Activated naive CD4-positive, alpha-beta T cell (primary cell): ENCODE measurements around the gene RPS21.
"Not testable (repeated sequence)": the region's sequence is repeated elsewhere in the genome, so short reads cannot be mapped to it uniquely, and the experiment has no call there.

ENCODE experiments used
- DNase-seq, 4 experiments: peaks; one replicate each; lab custom pipeline; 2025; lab: John Stamatoyannopoulos, UW

RPS21 gene

DNA sequence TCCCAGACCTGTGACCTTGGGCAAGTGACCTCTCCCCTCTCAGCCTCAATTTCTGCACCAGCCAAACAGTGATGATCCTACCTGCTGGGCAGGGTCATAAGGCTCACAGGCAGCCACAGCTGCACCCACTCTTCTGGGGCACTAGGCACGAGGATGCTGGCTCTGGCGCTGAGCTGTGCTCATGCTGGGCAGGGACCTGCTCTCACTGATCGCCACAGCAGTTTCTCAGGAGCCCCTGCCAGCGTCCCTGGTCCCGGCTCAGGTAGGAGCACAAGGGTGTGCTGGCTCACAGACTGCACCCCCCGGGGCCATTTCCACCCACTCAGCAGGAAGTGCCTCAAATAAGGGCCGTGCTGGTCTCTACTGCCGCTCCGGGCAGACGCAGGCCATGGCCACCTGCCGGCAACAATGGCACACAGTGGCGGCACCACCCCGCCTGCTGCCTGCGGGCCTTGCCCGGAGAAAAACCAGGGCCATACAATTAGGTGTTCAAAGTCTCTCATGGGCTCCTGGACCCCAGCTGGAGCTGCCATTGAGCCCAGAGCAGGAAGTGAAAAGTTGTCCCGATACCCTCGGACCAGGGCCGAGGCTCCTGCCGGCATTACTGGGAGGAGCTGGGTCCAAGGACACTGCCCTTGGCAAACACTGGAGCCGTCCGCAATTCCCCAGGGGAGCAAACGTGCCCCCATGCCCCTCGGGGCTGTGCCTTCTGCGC is 24.7 kb downstream of the RPS21 start:
- no peak for DNase-seq

DNA sequence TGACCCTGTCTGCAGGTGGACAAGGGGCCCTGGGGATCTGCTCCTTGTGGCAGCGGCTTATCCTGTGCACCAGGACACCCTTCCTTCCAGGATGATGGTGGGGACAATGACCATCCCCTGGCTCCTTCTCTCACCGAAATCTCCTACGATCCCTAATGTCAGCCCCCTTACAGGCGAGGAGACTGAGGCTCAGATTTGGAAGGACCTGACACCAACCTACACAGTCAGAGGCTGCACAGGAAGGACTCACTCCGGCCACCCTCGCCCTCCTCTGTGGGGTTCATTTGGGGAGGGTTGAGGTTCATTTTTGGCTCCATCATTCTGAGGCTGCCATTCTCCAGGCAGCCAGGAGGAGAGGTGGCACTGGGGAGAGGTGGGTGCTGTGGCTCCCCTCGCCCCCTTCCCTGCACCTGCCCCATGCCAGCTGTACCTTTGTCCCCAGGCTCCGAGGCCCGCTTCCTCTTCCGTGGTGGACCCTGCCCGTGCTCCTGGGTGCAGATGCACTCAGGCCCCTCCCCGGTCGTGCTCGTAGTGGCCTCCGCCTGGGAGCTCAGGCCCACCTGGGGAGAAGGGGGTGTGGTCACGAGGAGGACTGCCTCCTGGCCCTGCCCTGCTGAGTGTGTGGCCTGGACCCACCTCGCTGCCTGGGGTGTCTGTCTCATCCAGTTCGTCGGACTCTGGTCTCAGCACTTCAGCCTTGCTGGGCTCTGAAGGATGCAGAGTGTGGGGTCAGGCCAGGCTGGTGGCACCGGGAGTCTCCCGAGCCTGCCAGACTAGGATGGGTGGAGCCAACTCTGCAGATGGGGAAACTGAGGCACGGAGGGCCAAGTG is 25.5 kb downstream of the RPS21 start:
- no peak for DNase-seq

DNA sequence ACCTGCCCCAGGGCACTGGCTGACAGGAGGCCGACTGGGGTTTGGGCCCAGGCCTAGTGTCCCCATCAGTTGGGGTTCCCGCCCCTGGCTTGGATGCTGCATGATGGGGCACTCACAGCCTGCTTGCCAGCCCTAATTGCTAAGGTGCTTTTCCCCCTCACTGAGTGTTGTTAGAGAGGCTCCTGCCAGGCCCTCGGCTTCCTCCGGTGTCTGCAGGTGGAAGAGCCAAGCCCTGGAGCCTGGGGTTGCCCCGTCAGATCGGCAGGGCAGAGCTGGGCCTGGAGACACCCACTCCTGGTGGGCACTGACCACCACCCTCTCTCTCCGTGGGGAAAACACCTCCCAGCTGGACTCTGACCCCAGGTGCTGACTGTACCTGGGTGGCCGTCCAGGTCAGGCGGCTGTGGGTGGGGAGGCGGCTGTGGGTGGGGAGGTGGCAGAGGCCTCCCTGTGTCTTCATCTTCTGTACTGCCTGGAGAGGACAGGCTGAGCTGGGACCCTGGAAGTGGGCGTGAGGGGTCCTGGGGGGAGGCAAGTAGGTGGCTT is 26.2 kb downstream of the RPS21 start:
- no peak for DNase-seq

DNA sequence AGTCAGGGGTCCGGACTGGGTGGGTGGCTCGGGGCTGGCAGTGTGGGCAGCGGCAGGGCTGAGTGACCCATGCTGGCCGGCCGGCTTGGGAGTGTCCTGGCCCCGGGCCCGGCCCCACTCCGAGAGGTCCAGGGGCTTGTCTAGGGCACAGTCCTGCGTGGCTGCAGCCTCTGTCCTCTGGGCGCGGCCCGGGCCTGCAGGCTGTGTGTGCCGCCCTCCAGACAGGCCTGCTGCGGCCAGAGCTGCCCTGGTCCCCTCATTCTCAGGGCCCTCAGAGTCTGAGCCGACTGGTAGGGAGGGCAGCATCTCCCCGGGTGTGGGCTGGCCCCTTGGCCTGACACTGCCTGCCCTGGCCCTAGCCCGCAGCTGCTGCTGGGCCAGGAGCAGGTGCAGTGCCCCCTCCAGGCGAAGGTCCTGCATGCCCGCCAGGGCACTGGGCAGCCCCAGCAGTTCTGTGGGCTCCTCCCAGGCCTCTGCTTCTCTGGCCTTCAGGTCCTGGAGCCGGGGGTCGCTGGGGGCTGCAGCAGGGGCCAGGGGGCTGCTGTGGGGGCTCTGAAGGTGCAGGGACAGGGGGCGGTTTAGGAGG is 27.1 kb downstream of the RPS21 start:
- DNase-seq: no peak

DNA sequence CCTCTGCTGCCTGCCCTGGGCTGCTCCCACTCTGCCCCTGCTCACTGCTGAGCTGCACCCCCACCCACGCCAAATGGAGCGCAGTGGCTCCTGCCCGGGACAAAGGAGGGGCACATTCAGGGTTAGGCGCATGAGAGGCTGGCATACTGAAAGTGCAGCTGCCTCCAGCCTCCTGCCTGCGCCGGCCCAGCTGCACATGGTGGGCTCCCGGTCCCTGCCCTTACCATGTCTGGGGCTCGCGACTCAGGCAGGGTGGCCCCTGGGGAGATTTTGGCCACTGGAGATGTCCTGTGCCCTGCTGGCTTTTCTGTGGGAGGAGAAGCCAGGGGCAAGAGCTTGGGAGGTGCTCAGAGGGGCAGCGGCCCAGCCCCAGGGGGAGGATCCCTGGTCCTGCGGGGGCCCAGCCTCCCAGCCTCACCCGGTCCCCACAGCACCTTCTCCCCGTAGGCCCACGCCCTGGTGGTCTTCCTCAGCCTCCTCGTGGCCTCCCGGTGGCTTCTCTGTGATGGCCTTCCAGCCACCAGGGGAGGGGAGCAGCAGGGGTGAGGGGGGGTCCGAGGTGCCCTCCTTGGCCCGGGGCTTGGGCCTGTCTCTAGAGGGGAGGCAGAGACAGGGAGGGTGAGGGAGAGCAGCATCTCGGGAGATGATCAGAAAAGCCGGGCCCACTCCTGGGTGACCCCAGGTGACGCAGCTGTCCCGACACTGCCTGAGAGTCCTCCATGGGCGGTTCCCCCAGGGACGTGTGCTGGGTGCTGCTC is 28.6 kb downstream of the RPS21 start:
- DNase-seq: no peak

DNA sequence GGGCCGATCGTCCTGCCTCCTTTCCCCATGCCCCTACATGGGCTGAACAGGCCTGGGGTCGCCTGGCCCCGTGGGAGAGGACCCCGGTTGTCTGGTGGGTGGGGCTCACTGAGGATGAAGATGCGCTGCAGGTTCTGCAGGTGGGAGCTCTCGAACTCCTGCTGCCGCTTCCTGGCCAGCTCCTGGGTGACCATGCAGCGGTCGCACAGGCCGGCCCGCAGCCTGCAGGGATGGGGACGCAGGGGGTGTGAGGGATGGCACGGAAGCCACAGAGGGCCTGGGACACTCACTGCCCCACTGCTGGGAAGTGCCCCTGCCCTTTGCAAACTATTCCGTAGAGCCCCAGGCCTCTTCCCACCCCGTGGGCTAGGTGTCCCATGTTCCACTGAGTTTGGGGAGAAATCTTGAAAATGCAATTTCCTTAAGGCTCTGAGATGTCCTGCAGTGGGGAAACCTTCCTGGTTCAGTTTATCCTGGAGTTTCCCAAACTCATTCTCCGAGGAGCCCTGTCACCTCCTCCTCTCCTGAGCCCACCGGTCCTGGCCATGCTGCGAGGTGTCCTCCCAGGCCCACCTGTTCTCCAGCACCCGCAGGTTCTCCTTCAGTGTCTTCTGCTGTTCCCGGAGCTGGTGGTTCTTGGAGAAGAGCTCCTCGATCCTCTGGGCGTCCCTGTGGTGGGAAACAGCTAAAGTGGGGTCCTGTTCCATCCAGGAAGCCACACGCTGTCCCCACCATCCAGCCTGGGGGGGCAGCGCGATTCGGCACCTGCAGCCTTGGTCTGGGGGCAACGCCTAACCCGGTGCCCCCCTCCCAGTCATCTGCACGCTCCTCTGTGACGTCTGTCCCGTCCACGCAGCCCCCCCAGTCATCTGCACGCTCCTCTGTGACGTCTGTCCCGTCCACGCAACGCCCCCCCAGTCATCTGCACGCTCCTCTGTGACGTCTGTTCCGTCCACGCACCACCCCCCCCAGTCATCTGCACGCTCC is 30.0 kb downstream of the RPS21 start:
- DNase-seq: no peak

DNA sequence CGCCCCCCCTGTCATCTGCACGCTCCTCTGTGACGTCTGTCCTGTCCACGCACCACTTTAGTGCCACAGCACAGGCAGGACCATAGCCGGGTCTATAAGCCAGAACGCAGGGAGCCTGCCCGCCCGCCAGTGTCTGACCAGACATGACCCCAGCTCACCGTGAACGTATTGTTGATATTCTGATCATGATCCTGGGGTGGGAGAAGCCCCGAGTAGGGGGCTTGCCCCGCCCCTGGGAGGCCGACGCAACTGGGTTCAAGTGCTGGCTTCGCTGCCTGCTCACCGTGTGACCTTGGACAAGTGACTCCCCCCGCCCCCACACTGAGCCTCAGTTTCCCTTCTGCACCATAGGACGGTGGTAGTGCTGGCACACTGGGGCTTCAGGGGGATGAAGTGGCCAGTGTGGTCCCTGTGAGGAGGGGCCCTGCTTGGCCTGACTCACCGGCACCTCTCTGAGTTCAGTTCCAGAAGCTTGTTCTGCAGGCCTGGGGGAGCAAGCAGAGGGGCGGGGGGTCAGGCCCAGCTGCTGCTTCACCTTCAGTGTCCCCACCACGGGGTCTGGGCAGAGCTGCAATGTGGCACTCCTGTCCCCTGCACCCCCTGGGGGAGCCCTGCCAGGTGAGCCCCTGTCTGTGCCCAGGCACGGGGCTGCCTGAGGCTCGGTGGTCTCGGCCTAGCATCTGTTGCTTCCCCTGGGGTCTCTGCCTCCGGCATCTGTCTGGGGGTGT is 31.2 kb downstream of the RPS21 start:
- DNase-seq: no peak

DNA sequence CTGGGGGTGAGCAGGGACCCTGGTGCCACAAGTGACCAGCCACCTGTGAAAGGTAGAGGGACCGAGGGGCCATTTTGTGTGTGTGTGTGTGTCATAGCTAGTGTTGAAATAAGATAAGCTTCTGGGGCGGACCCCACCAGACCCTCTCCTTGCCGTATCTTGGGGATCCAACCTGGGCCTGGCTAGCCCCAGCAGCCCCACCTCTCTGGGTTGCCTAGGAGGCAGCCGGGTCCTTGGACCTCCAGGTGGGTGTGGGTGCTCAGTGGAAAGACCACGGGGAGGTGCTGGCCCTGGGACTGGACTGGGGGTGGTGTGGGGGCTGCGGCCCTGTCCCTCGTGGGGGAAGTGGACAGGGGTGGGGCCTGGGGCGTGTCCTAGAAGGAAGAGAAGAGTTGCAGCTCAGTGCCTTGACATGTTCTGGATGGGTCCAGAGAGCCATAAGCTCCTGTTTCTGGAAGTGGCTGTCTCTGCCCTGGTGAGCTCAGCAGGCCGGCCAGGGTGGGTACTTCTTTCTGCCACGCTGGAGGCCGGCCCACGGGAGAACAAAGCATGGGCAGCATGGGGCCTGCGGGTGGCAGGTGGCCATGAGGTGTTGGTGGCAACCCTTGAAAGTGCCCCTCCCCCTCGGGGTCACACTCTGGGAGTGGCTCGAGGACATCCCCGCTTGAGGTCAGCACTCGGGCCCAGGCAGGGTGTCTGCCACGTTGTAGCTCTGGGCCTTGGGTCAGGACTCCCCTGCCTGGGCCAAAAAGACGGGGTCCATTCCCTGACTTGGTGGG is 32.0 kb downstream of the RPS21 start:
- no peak for DNase-seq

DNA sequence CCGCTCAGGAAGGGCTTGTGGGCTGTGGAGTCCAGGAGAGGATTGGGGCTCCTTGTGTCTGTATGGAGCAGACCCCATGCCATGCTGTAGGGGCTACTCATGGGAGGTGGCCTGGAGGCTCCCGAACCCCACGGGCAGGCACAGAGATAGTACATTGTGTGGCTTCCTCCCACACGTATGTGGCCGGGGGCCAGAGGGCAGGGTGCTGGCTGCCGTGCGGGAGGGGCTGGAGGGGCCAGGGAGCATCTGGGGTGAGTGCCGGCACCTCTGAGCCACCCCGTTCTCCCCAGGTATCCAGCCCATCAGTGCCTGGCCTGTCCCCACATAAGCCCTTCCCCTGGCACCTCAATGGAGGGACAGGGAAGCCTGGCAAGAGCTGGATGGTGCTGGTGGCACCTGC is 32.9 kb downstream of the RPS21 start:
- no peak for DNase-seq

DNA sequence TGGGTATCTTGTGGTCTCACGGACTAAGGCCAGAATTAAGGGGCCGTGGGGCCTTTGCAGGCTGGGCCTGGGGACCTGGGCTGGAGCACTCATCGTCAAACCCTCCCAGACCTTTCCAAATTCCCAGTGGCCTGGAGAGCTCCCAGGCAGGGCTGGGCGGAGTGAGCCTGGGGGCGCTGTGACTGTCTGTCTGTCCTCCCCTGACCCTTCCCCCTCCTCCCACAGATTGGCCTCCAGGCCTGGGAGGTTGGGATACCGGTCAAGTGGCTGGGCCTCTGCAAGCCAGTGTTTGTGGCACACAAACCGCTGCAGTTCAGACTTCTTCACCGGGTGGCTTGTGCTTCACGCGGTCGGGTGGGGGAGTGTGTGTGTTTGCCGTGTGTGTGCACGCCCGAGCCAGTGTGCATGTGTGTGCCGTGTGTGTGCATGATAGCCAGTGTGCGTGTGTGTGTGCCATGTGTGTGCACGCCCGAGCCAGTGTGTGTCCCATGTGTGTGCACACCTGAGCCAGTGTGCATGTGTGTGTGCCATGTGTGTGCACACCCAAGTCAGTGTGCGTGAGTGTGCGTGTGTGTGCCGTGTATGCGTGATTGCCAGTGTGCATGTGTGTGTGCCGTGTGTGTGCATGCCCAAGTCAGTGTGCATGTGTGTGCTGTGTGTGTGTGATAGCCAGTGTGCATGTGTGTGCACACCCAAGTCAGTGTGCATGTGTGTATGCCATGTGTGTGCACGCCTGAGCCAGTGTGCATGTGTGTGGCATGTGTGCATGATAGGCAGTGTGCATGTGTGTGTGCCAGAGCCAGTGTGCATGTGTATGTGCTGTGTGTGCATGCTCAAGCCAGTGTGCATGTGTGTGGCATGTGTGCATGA is 34.2 kb downstream of the RPS21 start:
- DNase-seq: no peak

DNA sequence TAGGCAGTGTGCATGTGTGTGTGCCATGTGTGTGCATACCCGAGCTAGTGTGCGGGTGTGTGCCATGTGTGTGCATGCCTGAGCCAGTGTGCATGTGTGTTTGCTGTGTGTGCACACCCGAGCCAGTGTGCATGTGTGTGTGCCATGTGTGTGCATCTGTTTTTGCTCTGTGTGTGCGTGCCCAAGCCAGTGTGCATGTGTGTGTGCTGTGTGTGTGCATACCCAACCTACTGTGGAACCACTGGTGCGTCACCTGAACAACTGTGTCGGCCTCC is 34.8 kb downstream of the RPS21 start:
- DNase-seq: no peak

DNA sequence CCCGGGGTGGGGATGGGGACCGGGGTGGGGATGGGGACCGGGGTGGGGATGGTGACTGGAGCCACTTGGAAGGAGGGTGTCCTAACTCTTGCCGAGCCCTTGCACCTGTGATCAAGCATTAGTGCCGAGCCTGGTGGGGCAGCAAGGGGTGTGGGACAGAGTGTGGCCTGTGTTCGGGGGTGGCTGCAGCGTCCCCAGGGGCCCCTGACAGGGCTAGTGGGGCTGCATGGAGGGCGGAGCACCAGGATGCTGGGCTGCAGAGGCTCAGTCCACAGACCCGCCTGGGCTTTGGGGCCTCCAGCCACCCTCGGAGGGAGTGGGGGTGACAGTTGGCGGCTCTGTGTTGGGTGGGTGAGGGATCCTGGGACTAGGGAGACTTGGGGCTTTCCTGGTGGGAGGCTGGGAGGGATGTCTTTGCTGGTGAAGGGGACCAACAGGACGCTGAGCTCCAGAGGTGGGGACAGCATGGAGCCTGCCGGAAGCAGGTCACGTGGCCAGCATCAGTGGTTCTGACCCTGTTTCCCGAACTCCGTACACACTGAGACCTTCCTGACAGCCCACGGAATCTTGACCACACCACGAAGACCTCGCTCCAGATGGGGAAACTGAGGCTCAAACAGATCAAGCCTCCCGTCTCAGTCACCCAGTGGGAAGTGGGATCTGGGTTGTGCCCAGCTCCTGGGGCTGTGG is 35.9 kb downstream of the RPS21 start:
- DNase-seq: no peak

DNA sequence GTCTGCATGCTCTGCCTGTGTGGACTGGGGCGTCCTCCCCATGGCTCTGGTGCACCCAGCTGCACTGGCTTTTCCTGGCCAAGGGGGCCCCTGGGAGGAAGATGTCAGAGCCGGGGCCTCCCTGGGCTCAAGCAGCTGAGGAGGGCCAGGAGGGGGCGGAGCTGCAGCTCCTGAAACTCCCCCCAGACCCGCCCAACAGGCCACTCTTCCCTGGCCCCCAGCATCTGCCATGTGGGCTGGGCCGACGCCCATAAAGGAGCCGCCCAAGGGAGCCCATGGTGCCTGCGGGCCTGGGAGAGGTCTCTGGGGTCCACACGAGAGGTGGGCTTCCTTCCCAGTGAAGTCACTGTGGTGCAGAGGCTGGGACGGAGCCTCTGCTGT is 36.4 kb downstream of the RPS21 start:
- DNase-seq: no peak

DNA sequence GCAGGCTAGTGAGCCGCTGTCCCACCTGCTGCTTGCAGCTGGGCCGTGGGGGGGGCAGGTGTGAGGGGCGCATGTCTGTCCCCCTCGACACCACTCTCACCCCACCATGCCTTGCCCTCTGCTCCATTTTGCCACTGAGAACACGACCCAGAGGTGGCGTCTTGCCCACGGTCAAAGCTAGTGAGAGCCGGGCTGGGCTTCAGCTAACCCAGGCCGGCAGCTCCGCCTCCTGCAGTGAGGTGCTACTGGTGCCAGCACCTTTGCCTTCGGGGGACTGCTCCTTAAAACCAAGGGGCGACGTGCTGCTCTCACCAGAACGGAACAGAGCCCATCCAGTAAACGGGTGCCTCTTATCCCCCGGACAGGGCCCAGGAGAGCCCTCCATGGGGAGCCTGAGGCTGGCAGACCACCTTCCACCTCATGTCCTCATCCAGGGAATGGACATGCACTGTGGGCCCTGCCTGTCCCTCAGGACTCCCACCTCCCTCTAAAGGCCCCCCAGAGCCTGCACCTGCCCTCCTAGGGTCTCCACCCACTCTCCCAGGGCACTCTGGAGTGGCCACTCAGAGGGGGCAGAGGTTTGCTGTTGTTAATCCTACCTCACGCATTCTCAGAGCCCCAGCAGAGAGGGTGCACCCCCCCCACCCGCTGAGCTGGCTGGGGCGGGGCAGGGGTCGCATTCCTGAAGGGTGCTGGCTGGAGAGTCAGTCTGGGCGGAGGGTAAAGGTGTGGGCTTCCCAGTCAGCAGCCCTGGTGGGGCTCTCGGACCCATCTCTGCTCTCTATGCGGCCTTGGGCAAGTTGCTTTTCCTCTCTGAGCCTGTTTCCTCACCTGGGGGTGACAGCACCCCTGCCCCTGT is 37.6 kb downstream of the RPS21 start:
- no peak for DNase-seq

DNA sequence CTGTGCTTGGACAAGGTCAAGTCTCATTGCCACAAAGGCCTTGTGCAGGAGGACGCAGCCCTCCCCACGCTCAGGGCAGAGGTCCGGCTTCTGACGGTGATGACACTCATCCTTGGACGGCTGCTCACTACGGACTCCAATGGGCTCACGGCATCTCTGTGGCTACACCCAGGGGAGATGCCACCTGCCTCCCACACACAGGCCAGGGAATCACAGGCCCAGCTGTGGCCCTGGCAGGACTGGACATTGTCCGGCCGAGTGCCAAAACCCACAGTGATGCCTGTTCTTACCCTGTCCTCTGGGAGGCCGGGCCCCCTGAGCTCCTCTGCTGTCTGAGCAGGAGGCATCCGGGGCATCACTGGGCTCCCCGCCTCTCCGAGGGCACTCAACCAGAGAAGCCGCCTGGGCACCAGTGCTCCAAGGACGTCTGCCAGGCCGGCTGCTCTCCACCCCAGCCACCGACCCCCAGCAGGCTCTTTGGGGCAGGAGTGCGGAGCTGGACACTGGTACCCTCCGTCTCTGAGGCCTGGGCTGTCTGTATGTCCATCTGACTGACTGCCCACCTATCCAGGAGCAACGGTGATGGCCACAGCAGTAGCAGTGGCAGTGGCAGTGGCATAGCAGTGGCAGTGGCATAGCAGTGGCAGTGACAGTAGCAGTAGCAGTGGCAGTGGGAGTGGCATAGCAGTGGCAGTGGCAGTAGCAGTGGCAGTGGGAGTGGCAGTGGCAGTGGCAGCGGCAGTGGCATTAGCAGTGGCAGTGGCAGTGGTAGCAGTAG is 38.6 kb downstream of the RPS21 start:
- no peak for DNase-seq

DNA sequence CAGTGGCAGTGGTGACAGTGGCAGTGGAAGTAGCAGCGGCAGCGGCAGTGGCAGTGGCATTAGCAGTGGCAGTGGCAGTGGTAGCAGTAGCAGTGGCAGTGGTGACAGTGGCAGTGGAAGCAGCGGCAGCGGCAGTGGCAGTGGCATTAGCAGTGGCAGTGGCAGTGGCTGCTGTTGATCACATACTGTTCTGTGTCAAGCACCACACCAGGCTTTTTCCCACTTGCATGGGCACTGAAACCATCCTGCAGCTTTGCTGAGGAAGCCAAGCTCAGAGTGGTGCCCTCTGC is 39.1 kb downstream of the RPS21 start:
- DNase-seq: not testable (repeated sequence)

DNA sequence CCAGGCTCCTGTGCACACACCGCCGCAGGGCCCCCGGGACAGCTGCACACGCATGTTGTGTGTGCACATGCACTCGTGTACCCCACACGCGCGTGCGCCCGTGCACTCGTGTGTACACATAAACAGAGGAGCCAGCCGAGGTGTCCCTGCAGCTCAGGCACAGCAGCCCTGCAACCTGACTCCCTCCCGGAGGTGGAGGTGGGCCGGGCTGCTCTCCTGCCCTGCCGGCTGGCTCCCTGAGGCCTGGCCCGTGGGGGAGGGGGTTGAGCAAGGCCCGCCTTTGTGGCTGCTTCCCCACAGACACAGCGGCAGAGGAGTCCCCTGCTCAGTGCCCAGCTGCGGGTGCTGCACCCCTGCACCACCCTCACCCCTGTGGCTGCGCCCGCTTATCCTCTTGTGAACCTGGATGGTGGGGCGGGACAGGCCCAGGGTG is 39.8 kb downstream of the RPS21 start:
- no peak for DNase-seq
